Right hindlimb (tissue), 1 donor: ENCODE measurements around the gene NRXN2.

Experiments used
- DNase-seq: peaks from one replicate; pipeline ENCODE4 v3.0.0-alpha.2; 2018

Gene NRXN2

DNA sequence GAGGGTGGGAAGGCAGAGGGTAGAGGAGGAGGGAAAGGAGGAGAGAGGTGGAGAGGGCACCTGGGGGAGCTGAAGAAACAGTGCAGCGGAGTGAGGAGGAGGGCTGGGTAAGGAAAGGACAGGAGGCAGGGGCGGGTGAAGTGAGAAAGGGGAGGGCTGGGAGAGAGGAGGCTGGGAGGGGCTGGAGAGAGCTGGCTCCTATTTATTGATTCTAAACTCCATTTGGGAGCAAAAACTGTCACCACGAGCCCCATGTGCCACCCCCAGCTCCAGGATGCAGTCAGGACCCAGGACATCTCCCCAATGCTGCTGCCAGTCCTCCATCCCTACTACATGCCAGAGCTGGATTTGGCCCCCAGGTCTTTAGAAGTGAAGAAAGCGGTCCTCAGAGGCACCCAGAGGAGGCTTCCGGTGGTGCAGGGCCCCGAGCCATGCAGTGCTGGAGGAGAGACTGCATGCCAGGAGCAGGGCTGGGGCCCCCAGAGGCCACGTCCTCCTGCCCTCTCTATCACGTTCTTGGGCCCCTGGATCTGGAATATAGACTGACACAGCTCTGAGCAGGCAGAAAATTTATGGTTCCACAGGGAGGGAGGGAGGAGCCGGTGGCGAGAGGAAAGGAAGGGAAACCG is 78.2 kb downstream of the NRXN2 start:
- no peak for DNase-seq

DNA sequence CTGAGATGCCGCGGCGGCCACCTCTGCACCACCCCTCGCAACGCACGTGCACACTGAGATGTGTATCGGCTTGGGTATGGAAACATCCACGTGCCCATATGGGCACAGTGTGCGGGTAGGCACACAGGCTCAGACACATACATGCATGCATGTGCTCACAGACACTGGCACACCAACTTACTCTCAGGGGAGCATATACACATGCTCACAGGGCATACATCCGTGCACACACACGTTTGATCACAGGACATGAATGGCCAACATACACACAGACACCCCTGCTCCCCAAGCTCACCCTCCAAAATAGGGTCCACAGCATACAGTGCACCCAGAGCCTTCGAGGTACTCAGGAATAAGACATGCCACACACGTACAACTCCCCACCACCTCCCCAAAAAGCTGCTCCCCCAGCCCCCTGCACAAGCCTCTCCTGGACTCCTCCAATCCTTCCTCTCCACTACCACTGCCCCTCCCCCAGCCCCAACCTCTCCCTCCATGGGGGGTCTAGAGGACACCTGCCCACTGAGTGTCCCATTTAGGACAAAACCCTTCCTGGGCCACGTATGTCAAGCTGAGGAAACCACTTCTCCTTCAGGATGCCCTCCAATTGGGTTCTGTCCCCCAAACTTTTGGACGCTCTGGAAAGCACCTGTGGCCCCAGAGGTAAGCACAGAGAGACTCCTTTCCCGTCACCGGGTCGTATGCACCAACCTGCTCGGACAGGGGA is 78.9 kb downstream of the NRXN2 start:
- DNase-seq: no peak

DNA sequence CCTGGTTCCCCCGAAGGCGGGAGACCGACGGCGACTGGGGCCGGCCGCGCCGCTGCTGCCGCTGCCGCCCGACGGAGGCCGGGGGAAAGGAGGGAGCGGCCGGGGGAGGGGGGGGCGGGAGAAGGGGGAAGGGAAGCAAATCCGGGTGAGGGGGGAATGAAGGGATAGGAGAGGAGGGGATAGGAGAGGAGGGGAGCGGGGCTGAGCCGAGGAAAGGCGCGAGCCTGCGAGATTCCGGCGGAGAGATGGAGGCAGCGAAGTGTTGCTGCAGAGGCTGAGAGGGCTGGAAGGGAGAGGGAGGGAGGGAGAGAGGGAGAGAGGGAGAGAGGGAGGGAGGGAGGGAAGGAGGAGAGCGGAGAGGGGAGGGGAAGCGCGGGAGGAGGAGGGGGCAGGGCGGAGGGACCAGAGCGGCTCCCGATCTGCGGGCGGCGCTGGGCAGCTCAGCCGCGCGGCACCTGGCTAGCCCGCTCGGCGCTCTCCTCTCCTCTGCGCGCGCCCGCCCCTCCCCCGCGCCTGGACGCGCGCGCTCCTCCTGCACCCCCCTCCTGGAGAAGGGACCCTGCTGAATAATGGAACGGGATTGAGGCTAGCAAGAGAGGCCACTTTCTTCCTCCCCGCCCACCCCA is 79.6 kb downstream of the NRXN2 start:
- DNase-seq: peak; percentile 78

DNA sequence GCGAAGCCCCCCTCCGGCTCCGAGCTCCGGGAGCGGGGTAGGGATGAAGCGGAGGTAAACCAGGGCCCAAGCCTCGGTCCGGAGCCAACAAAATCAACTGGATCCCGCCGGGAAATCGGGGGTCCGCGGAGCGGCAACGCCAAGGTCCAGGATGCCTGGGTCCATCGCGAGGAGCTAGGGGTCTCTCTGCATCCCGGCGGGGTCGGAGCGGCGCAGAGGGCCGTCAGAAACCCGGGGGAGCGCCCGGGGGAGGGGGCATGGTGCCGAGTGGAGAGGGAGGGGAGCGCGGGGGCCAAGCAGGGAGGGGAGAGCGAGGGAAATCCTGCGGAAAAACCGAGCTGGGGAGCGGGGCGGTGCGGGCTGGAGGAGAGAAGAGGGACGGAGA is 80.1 kb downstream of the NRXN2 start:
- DNase-seq: peak; percentile 44

DNA sequence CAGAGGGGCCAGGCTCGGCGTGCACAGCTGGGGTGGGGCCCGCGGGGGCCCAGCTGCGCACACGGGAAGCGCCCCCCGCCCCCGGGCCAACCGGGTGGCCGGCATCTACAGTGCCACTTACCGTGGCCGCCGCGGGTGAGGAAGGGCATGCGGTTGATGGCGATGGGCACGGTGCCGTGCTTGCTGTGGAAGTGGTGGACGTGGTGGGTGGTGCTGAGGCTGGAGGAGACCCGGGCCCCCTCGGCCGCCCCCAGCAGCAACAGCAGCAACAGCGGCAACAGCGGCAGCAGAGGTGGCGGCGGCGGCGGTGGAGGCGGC is 80.6 kb downstream of the NRXN2 start:
- DNase-seq: no peak

DNA sequence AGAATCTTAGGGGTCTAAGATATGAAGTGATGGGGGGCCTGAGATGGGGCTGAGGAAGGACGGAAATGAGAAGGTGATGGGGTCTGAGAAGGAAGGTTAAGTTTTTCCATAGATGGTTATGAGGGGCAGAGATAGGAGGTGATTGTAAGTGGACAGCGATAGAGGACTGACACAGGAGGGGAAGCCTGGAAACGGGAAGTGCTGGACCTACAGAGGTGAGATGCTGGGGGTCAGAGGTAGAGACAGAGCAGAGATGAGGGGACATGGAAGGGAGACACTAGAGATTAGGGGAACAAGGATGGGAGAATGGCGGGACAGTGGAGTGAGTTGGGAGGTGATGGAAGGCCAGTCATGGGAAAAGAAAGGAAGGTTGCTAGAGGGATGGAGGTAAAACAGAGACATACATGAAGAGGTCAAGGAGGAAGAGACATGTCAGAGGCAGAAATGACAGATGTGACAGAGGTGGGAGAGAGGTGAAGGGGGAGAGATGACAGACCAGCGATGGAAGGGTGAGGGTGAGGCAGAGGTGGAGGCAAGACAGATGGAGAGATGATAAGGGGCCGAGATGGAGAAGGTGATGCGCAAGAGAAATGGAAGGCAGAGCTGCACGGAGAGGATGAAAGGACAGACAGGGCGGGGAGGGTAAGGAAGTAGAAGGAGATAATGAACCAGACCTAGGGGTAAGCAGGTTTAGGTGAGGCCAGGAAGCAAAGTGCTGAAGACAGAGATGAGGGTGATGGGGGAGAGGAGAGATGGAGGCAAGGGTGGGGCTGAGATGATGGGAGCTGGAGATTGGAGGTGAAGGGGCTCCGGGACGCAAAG is 81.2 kb downstream of the NRXN2 start:
- no peak for DNase-seq

DNA sequence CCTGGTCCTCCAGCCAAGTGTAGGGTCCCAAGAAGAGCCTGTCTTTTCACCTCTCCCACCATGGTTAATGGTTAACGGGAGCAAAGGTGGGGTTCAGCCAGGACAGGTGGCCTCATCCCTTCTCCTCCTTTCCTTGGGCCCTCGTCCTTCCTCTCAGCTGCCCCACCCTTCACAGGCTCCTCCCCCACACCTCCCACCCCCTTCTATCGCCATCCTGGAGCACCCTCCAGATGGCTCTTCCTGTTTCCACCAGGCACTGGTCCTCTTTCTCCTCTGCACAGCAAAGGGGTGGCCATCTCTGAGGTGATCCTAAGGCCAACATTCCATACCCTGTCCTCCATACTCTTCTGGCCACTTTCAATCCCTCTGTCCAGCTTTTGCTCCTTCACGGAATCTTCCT is 83.1 kb downstream of the NRXN2 start:
- no peak for DNase-seq

DNA sequence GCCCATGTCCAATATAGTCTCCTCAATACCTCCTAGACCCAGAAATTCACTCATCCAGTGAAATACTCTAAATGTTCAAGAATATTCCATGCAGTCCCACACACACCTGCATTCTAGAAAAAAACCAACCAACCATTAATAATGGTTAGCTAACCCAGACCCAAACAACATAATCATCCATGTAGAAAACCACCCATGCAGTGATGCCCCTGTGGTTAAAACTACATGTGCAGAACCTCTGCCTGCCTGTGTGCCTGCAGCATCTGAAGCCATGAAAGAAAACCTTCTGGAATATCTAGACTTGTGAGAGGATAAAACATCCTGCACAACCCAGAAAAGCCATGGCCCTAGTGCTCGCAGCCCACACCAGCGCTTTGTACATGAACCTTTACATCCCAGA is 84.2 kb downstream of the NRXN2 start:
- DNase-seq: no peak

DNA sequence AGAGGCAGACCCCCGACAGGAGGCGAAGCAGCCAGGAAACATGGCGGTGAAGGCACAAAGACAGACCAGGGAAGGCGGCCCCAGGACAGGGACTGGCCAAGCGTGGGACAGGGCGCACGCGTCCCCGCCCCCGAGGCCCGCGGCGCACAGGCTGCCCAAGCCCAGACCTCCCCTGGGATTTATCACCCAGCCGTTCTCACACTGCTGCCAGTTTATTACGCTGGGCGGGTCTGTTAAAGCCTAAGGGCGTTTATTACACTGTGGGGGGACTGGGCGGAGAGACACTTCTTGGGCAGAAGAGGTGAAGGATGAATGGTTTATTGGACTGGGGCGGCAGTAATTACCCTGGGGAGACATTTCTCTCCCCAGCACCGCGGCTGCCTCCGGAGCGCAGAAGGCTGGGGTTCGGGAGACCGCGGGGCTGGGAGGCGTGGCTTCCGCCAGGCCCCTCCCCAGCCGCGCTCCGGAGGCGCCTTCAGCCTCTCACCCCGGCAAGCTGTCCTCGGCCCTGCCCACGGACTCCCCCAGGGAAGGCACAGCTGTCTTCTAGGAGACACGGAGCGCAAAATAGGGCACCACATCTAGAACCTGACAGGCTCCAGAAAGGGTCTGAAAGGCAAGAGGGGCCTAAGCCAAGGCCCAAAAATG is 84.9 kb downstream of the NRXN2 start:
- DNase-seq: no peak

DNA sequence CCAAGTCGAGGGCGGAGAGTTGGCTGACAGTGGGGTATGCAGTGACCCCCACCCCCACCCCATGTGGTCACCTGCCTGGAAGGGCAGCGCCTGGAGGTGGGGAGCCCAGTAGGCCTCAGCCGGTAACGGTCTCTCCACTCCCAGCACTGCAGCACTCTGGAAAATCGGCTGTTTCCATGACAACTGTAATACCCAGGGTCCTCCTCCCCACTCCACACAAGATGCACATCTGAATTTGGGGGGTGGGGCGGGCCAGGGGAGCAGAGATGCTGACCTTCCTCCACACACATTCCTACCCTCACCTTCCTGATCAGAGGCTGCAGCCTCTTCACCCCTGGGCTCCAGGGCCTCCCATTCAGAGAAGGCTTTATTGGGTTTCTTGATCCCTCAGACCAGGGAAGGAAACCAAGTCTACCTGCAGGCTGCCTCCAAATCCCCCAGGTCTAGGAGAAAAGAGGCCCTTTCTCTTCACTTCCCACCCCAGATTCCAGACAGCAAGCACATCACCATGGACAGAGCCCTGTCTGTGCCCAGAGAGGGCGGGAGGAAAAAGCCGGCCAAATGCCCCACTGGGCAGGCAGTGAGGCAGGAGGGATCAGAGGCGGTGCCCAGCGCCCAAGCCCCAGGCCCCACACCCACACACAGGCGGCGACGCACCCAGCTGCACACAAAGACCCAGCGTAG is 85.5 kb downstream of the NRXN2 start:
- DNase-seq: no peak

DNA sequence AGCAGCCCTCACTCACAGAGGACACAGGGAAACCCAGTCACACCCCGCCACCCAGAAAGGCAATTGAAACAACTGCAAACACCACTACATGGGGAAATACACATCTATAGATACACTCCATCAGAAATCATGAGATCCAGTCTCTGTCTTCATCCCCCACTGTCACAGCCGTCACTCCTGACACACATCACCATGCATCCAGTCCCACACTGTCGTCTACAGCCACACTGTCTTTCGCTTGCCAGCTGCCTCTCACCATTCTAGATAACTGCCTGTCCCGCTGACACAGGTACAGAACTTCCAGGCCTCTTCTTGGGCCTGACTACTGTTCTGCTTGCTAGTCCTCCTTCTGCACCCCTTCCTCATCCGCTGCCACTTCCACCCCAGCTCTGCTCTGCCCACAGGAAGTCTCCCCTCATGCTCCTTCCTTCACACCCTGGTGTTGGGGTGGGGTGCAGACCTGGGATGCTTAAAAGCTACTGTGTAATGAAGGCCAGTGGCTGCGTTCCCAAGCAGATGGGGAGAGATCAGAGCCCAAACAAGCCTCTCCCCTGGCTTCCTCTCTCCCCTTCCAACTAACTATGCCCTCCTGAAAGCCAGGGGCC is 89.3 kb downstream of the NRXN2 start:
- DNase-seq: no peak

DNA sequence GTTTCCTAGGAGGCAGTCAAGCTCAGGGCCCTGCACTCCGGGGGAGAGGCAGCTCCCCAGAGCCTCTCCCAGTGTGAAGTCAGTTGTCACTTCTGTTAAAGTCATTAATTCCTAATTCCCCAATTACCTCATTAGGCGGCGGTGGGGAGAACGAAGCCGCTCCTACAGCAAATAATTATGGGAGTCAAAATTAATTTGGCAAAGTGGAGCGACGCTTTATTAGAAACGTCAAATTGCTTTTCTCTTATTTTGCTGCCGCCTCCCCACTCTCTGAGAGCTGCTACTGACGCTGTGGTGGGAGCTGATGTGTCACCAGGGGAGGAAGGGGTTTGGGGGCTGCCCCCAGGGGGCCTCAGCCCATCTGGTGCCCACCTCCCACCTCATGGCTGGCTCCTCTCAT is 90.3 kb downstream of the NRXN2 start:
- DNase-seq: no peak

DNA sequence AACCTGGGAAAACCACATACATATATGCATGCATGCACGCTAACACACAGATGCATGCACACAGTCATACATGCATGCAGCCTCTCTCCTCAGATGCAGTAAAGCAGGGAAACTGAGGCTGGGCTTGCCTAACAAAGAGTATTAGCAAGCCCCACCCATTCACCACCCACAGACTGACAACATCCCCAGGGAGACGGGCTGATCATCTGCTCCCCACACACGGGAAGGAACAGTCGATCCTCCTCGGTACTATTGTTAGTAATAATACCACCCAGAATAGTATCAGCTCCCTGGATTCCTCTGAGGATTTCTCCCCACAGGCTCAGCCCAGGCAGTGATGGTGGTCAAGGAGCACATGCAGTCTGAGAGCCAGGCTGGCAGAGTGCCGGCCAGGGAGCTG is 90.8 kb downstream of the NRXN2 start:
- DNase-seq: no peak

DNA sequence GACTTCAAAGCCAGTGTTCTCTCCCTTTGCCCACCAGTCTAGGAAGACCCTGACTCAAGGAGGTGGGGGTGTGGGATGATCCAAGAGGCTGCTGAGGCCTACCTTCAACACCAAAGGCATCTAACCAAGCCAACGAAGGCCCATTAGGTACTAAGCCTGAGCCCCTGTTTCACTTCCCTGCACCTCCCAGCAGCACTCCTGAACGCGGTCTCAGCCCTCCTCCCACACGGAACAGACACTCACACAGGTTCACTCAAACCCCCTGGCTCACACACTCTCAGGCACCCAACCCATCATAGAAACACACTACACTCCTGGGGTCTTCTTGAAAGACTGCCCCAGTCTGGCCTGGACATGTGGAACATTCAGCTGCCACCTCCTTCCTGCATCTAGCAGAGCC is 91.3 kb downstream of the NRXN2 start:
- no peak for DNase-seq

DNA sequence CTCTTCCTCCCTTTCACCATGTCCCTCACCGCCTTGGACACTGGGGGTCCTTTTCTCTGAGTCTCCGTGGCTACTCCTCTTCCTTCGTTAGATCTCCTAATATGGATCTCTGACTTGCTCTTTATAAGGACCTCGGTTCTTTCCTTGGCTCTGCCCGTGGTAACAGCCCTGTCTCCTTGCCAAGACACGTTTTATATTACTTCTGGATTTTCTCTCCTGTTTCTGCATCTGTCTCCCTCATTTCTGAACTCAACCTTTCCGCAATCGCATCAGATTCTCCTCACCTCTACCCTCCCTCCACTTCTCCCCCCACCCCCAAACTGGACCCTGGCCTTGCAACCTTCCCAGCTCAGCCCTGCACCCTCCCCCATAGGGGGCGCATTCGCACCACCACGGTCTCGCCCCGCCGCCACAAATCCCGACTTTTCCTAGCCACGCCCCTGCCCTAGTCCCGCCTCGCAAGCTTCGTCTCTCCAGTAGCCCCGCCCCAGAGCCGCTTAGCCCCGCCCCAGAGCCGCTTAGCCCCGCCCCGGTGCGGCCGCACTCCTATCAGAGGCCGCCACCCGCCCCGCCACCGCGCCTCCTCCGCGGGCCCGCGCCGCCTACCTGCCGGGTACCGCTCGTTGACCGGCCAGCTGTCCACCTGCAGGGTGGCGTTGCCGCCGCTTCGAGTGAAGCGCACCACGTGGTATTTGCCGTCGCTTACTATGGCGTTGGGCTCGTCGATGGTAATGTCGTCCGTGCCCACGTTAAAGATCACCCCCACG is 93.0 kb downstream of the NRXN2 start:
- DNase-seq: peak; percentile 55

DNA sequence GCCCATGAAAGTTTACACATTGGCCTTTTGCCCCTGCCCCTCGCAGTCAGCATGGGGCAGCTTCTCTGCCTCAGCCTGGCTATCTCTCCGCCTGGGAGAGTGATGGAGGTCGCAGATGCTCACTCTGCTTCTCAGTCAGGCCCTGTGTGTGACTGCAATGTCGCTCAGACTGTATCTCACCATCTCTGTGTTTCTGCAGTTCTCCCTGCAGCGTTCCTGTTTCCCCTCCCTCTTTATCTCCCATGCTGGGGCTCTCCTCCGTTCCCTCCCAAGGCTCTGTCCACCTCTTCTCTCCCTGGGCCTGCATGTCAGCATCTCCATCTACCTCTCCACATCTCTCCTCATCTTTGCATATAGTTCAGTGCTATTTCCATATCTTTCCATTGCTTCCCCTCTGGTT is 93.9 kb downstream of the NRXN2 start:
- DNase-seq: no peak

DNA sequence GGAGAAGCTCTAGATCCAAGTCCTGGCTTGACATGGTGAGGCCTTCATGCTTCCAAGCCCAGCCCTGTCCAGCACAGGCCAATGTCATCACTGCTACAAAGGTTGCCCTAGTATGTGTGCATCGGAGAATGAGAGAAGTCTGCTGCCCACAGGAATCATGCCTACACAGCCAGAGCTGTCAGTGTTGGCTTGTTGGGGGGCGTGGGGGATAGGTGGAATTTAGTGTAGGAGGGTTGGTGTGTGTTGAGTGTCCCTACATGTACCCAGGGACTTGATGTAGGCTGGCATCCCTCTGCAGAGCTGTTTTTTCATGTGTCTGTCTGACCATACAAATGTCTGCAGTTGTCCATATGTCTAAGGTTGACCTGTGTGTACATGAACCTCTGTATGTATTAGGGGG is 94.4 kb downstream of the NRXN2 start:
- no peak for DNase-seq

DNA sequence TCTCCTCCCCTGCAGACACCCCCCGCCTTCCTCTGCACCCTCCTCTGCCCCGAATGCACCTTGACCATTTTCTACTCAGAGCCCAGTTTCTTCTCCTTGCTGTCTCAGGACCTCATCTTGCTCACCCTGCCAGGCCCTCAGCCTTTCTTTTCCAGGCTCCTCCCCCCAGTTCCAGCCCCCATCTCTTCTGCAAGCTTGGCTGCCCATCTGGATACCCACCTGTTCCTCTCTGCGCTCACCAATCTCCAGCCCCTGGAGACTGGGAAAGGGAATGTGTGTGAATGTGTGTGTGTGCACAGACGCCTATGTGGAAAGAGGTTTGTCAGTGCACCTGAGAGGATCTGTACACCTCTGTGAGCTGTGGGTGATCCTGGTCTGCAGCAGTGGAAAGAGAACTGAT is 95.6 kb downstream of the NRXN2 start:
- DNase-seq: no peak

DNA sequence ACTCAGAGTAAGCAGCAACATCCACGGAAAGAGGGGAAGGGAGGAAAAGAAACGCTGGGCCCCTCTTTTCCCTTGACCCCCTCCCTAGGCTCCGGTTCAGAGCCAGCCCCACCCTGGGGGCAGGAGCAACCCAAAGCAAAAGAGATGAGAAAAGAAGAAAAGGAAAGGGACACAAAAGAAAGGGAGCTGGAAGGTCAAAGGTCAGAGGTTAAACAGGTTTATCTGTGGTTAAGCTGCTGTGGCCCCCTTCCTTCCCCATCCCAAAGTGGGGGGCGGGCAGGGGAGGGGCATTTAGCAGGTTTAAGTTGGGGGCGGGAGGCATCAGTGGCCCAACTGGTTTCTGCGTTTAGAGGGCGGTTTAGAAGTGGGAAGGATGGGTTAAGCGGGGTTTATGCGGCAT is 96.4 kb downstream of the NRXN2 start:
- DNase-seq: no peak

DNA sequence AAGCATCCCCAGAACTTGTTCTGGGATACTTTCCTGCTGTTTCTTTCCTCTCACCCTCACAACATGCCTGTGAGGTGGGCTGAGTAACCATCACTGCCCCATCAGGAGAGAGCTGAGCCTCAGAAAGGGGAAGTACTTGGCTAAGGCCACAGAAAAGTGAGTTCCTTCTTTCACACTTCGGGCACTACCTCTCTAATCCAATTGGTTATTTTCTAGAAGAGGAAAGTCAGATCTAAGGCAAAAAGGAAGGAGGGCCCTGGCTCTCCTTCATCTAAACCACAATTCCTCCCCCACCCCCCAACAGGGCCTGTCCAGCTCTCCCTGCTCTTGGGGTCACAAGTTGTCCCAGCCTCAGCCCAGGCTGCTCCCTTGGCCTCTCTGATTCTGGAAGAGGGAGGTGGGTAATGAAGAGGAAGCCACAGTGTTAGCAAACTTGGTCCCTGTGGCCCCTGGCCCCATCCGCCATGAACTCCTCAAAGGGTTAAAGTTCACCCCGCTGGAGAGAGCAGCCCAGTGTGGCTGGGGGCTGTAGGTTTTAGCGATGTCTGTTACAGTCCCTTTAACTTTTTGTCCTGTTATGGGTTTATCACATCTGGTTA is 98.0 kb downstream of the NRXN2 start:
- no peak for DNase-seq

DNA sequence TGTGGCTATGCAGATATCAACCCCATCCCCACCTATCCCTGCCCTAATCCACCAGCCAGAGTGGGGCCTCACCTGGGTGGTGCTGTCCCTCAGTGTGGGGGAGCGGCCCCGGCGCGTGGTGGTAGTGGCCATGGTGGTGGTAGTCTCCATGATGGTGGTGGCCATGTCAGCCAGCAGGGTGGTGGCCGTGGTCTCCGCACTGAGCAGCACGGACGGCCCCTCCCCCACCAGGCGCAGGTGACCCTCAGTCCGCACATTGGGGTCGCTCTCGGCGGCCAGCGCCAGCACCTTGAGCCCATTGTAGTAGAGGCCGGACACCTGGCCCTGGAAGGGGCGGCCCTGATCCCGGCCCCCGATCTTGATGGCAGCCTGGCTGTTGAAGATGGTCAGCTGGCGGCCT is 100.3 kb downstream of the NRXN2 start:
- no peak for DNase-seq
